ENCODE data around the gene SLC2A14. TPM values are rescaled to one million over a fixed set of nuclear protein-coding genes. Genes with fewer than 3 reads are reported as not detected.
"Not testable (repeated sequence)": the region's sequence is repeated elsewhere in the genome, so short reads cannot be mapped to it uniquely, and the experiment has no call there.

The SLC2A14 gene
- total RNA-seq, 1 donor from 2014 or later = 2.8 TPM

- not testable (repeated sequence) for H3K9me3 ChIP-seq (ENCODE audit: insufficient read depth, low read depth, low read length); DNase-seq (ENCODE audit: low read depth); H3K79me2 ChIP-seq (ENCODE audit: insufficient read depth, low read length); H2AFZ ChIP-seq (ENCODE audit: low read depth, low read length); H3K27me3 Mint-ChIP-seq (ENCODE audit: low read depth, unreplicated experiment); H3K27ac ChIP-seq (ENCODE audit: low read depth, low read length); H3K4me1 ChIP-seq (ENCODE audit: insufficient read depth, low read length); H3K36me3 Mint-ChIP-seq (ENCODE audit: low read depth, unreplicated experiment); H3K27me3 ChIP-seq (ENCODE audit: insufficient read depth, low read length); H3K9ac ChIP-seq (ENCODE audit: low read length); H4K20me1 ChIP-seq (ENCODE audit: insufficient read depth, low read length); H3K4me2 ChIP-seq (ENCODE audit: low read length); H3K9me3 Mint-ChIP-seq (ENCODE audit: unreplicated experiment); H3K4me3 ChIP-seq (ENCODE audit: insufficient read depth, low read depth, low read length); H3K36me3 ChIP-seq (ENCODE audit: insufficient read depth, low read length)
- Mint-ChIP-seq H3K4me1 (ENCODE audit: low read depth, unreplicated experiment) (peaks cover 23% of the 10 kb centered on the region), H3K4me3 (ENCODE audit: unreplicated experiment) (peak overlapping the region; percentile 54), H3K27ac (ENCODE audit: unreplicated experiment) (peak overlapping the region; percentile 74)
- FAIRE-seq = peak; percentile 81
Observed at GRCh38 chr12:7847226-7848097, 25.3 kb downstream of the SLC2A14 start.

GRCh38 chr12:7844116-7844515 is 28.6 kb downstream of the SLC2A14 start:
- H3K27me3 ChIP-seq (ENCODE audit: insufficient read depth, low read length) = no peaks in the 10 kb centered on the region
- Mint-ChIP-seq H3K27me3 (ENCODE audit: low read depth, unreplicated experiment) (no peaks in the 10 kb centered on the region), H3K36me3 (ENCODE audit: low read depth, unreplicated experiment) (peaks cover 2% of the 10 kb centered on the region), H3K27ac (ENCODE audit: unreplicated experiment) (no peak overlapping the region), H3K4me1 (ENCODE audit: low read depth, unreplicated experiment) (peaks cover 15% of the 10 kb centered on the region), H3K9me3 (ENCODE audit: unreplicated experiment) (no peaks in the 10 kb centered on the region), H3K4me3 (ENCODE audit: unreplicated experiment) (no peak overlapping the region)
- no peaks in the 10 kb centered on the region for H3K36me3 ChIP-seq (ENCODE audit: insufficient read depth, low read length)
- H2AFZ ChIP-seq (ENCODE audit: low read depth, low read length) = no peak overlapping the region
- no peak for DNase-seq (ENCODE audit: low read depth)
- no peak overlapping the region for H3K9ac ChIP-seq (ENCODE audit: low read length)
- no peaks in the 10 kb centered on the region for H4K20me1 ChIP-seq (ENCODE audit: insufficient read depth, low read length)
- no peaks in the 10 kb centered on the region for H3K9me3 ChIP-seq (ENCODE audit: insufficient read depth, low read depth, low read length)
- H3K79me2 ChIP-seq (ENCODE audit: insufficient read depth, low read length) = no peaks in the 10 kb centered on the region
- no peak overlapping the region for H3K27ac ChIP-seq (ENCODE audit: low read depth, low read length)
- TF ChIP-seq EZH2 (IDR thresholded peaks at IDR 0.05; ENCODE audit: insufficient read depth, low read length) = no peak
- TF ChIP-seq CTCF (IDR thresholded peaks at IDR 0.05; ENCODE audit: insufficient read depth, low read depth, low read length) = no peak
- H3K4me2 ChIP-seq (ENCODE audit: low read length) = no peak overlapping the region
- no peak overlapping the region for H3K4me3 ChIP-seq (ENCODE audit: insufficient read depth, low read depth, low read length)
- no peaks in the 10 kb centered on the region for H3K4me1 ChIP-seq (ENCODE audit: insufficient read depth, low read length)
- no peak for FAIRE-seq

- H3K9me3 ChIP-seq (ENCODE audit: insufficient read depth, low read depth, low read length); H3K27me3 Mint-ChIP-seq (ENCODE audit: low read depth, unreplicated experiment); H3K4me3 Mint-ChIP-seq (ENCODE audit: unreplicated experiment); H3K4me1 ChIP-seq (ENCODE audit: insufficient read depth, low read length); H3K9me3 Mint-ChIP-seq (ENCODE audit: unreplicated experiment); H3K4me3 ChIP-seq (ENCODE audit: insufficient read depth, low read depth, low read length); H3K27me3 ChIP-seq (ENCODE audit: insufficient read depth, low read length); H3K27ac Mint-ChIP-seq (ENCODE audit: unreplicated experiment); H2AFZ ChIP-seq (ENCODE audit: low read depth, low read length); H3K4me2 ChIP-seq (ENCODE audit: low read length); H3K9ac ChIP-seq (ENCODE audit: low read length); H3K27ac ChIP-seq (ENCODE audit: low read depth, low read length); H3K36me3 ChIP-seq (ENCODE audit: insufficient read depth, low read length); H3K79me2 ChIP-seq (ENCODE audit: insufficient read depth, low read length); DNase-seq (ENCODE audit: low read depth); H3K36me3 Mint-ChIP-seq (ENCODE audit: low read depth, unreplicated experiment); H4K20me1 ChIP-seq (ENCODE audit: insufficient read depth, low read length): not testable (repeated sequence)
- FAIRE-seq = peak; percentile 93
- peaks cover 15% of the 10 kb centered on the region for H3K4me1 Mint-ChIP-seq (ENCODE audit: low read depth, unreplicated experiment)
Observed at GRCh38 chr12:7843583-7843982, 29.1 kb downstream of the SLC2A14 start.

GRCh38 chr12:7843149-7843548 is 29.6 kb downstream of the SLC2A14 start:
- H3K4me3 Mint-ChIP-seq (ENCODE audit: unreplicated experiment); H3K79me2 ChIP-seq (ENCODE audit: insufficient read depth, low read length); H4K20me1 ChIP-seq (ENCODE audit: insufficient read depth, low read length); H3K9me3 Mint-ChIP-seq (ENCODE audit: unreplicated experiment); H3K9me3 ChIP-seq (ENCODE audit: insufficient read depth, low read depth, low read length); H2AFZ ChIP-seq (ENCODE audit: low read depth, low read length); DNase-seq (ENCODE audit: low read depth); H3K27me3 Mint-ChIP-seq (ENCODE audit: low read depth, unreplicated experiment); H3K4me3 ChIP-seq (ENCODE audit: insufficient read depth, low read depth, low read length); H3K36me3 Mint-ChIP-seq (ENCODE audit: low read depth, unreplicated experiment); H3K27ac Mint-ChIP-seq (ENCODE audit: unreplicated experiment); H3K9ac ChIP-seq (ENCODE audit: low read length); FAIRE-seq; H3K36me3 ChIP-seq (ENCODE audit: insufficient read depth, low read length); H3K27me3 ChIP-seq (ENCODE audit: insufficient read depth, low read length); H3K4me1 ChIP-seq (ENCODE audit: insufficient read depth, low read length); H3K27ac ChIP-seq (ENCODE audit: low read depth, low read length): not testable (repeated sequence)
- H3K4me1 Mint-ChIP-seq (ENCODE audit: low read depth, unreplicated experiment) = peaks cover 13% of the 10 kb centered on the region
- H3K4me2 ChIP-seq (ENCODE audit: low read length) = peak overlapping the region; percentile 30

GRCh38 chr12:7842444-7842843 is 30.3 kb downstream of the SLC2A14 start:
- not testable (repeated sequence) for H3K9me3 Mint-ChIP-seq (ENCODE audit: unreplicated experiment); H3K4me3 ChIP-seq (ENCODE audit: insufficient read depth, low read depth, low read length); H3K4me2 ChIP-seq (ENCODE audit: low read length); H3K36me3 Mint-ChIP-seq (ENCODE audit: low read depth, unreplicated experiment); H3K9me3 ChIP-seq (ENCODE audit: insufficient read depth, low read depth, low read length); FAIRE-seq; H3K4me3 Mint-ChIP-seq (ENCODE audit: unreplicated experiment); H3K4me1 ChIP-seq (ENCODE audit: insufficient read depth, low read length); DNase-seq (ENCODE audit: low read depth); H3K27me3 ChIP-seq (ENCODE audit: insufficient read depth, low read length); H3K27ac ChIP-seq (ENCODE audit: low read depth, low read length); H4K20me1 ChIP-seq (ENCODE audit: insufficient read depth, low read length); H3K27me3 Mint-ChIP-seq (ENCODE audit: low read depth, unreplicated experiment); H3K4me1 Mint-ChIP-seq (ENCODE audit: low read depth, unreplicated experiment); H3K9ac ChIP-seq (ENCODE audit: low read length); H3K36me3 ChIP-seq (ENCODE audit: insufficient read depth, low read length); H2AFZ ChIP-seq (ENCODE audit: low read depth, low read length); H3K79me2 ChIP-seq (ENCODE audit: insufficient read depth, low read length)
- peak overlapping the region; percentile 41 for H3K27ac Mint-ChIP-seq (ENCODE audit: unreplicated experiment)
